ENCODE measurements around the gene PAX7. TPM values are rescaled to one million over a fixed set of nuclear protein-coding genes. Genes with fewer than 3 reads are reported as not detected.

PAX7 gene
- total and polyA plus RNA-seq, 2 experiments from 2014 or later: 0.03 TPM; not detected in 1

GRCh38 chr1:18633422-18634155 lies 2.9 kb downstream of the PAX7 start:
- H3K9me2 ChIP-seq (ENCODE audit: insufficient read depth): no peaks in the 10 kb centered on the region
- peaks cover 19% of the 10 kb centered on the region for H4K20me1 ChIP-seq (replicated peaks; ENCODE audit: insufficient read depth)
- H3F3A ChIP-seq (replicated peaks; ENCODE audit: low read depth): peaks cover 50% of the 10 kb centered on the region
- no peaks in the 10 kb centered on the region; the same call in 2 of the 3 replicates for H3K36me3 Mint-ChIP-seq (ENCODE audit: low read depth)
- no peaks in the 10 kb centered on the region for H3K79me2 ChIP-seq (replicated peaks; ENCODE audit: insufficient read depth)
- ATAC-seq (no peak), DNase-seq (ENCODE audit: low spot score) (no peak)
- peaks cover 67% of the 10 kb centered on the region for H3K4me1 Mint-ChIP-seq
- no peaks in the 10 kb centered on the region; the same call in 1 of the 2 replicates for H3K36me3 ChIP-seq (ENCODE audit: insufficient read depth)
- H3K27ac ChIP-seq (ENCODE audit: low read depth): no peak overlapping the region
- peaks cover 99% of the 10 kb centered on the region for H3K27me3 ChIP-seq (ENCODE audit: insufficient read depth)
- H3K4me3 ChIP-seq: peak overlapping the region; percentile 47
- peak overlapping the region; percentile 74; the same call in 1 of the 2 replicates for H3K4me2 ChIP-seq
- H3K27ac Mint-ChIP-seq: no peak overlapping the region
- peaks cover 56% of the 10 kb centered on the region for H3K4me1 ChIP-seq (ENCODE audit: insufficient read depth)
- H3K9me3 Mint-ChIP-seq: peaks cover 3% of the 10 kb centered on the region
- peak overlapping the region; percentile 66 for H3K4me3 Mint-ChIP-seq
- peak; percentile 88 for TF ChIP-seq EZH2 (IDR thresholded peaks at IDR 0.05; ENCODE audit: low read depth, unreplicated experiment)
- no peak for TF ChIP-seq EZH2phosphoT487 (IDR thresholded peaks at IDR 0.05; ENCODE audit: unreplicated experiment)
- H2AFZ ChIP-seq: no peak overlapping the region
- H3K27me3 Mint-ChIP-seq (ENCODE audit: insufficient read depth, low read depth, poor library complexity): peaks cover 98% of the 10 kb centered on the region

GRCh38 chr1:18634276-18634675 lies 3.6 kb downstream of the PAX7 start:
- Mint-ChIP-seq H3K9me3 (peaks cover 3% of the 10 kb centered on the region), H3K27ac (no peak overlapping the region), H3K27me3 (ENCODE audit: insufficient read depth, low read depth, poor library complexity) (peaks cover 98% of the 10 kb centered on the region), H3K4me3 (peak overlapping the region; percentile 10; the same call in 1 of the 3 replicates), H3K4me1 (peaks cover 70% of the 10 kb centered on the region), H3K36me3 (ENCODE audit: low read depth) (no peaks in the 10 kb centered on the region; the same call in 2 of the 3 replicates)
- DNase-seq (ENCODE audit: low spot score): no peak
- no peak for TF ChIP-seq STAT1 (IDR thresholded peaks at IDR 0.05; ENCODE audit: unreplicated experiment)
- peak; percentile 83 for TF ChIP-seq EZH2phosphoT487 (IDR thresholded peaks at IDR 0.05; ENCODE audit: unreplicated experiment)
- no peak for TF ChIP-seq ETS1 (IDR thresholded peaks at IDR 0.05)
- peak; percentile 34 for TF ChIP-seq EZH2 (IDR thresholded peaks at IDR 0.05; ENCODE audit: low read depth, unreplicated experiment)
- Histone ChIP-seq H3K27ac (ENCODE audit: low read depth) (no peak overlapping the region), H3F3A (replicated peaks; ENCODE audit: low read depth) (peaks cover 49% of the 10 kb centered on the region), H3K4me1 (ENCODE audit: insufficient read depth) (peaks cover 60% of the 10 kb centered on the region), H3K4me2 (no peak overlapping the region), H2AFZ (no peak overlapping the region), H3K36me3 (ENCODE audit: insufficient read depth) (no peaks in the 10 kb centered on the region; the same call in 1 of the 2 replicates), H3K27me3 (ENCODE audit: insufficient read depth) (peaks cover 99% of the 10 kb centered on the region), H3K79me2 (replicated peaks; ENCODE audit: insufficient read depth) (no peaks in the 10 kb centered on the region), H3K4me3 (no peak overlapping the region), H4K20me1 (replicated peaks; ENCODE audit: insufficient read depth) (peaks cover 26% of the 10 kb centered on the region), H3K9me2 (ENCODE audit: insufficient read depth) (no peaks in the 10 kb centered on the region)
- ATAC-seq: no peak

- H3K4me1 Mint-ChIP-seq: peaks cover 71% of the 10 kb centered on the region
- H3K27me3 Mint-ChIP-seq (ENCODE audit: insufficient read depth, low read depth, poor library complexity): peaks cover 98% of the 10 kb centered on the region
- no peak overlapping the region for H3K27ac Mint-ChIP-seq
- Histone ChIP-seq H3K4me1 (ENCODE audit: insufficient read depth) (peaks cover 59% of the 10 kb centered on the region), H3K4me2 (no peak overlapping the region), H3K79me2 (replicated peaks; ENCODE audit: insufficient read depth) (no peaks in the 10 kb centered on the region), H3F3A (replicated peaks; ENCODE audit: low read depth) (peaks cover 46% of the 10 kb centered on the region), H3K27me3 (ENCODE audit: insufficient read depth) (peaks cover 99% of the 10 kb centered on the region), H2AFZ (no peak overlapping the region), H3K36me3 (ENCODE audit: insufficient read depth) (no peaks in the 10 kb centered on the region; the same call in 1 of the 2 replicates), H4K20me1 (replicated peaks; ENCODE audit: insufficient read depth) (peaks cover 28% of the 10 kb centered on the region), H3K4me3 (no peak overlapping the region), H3K27ac (ENCODE audit: low read depth) (no peak overlapping the region), H3K9me2 (ENCODE audit: insufficient read depth) (no peaks in the 10 kb centered on the region)
- no peak for ATAC-seq
- H3K36me3 Mint-ChIP-seq (ENCODE audit: low read depth): no peaks in the 10 kb centered on the region; the same call in 2 of the 3 replicates
- H3K4me3 Mint-ChIP-seq: peak overlapping the region; percentile 66; the same call in 1 of the 3 replicates
- peaks cover 3% of the 10 kb centered on the region for H3K9me3 Mint-ChIP-seq
- no peak for DNase-seq (ENCODE audit: low spot score)
- no peak for TF ChIP-seq POLR2AphosphoS5 (IDR thresholded peaks at IDR 0.05; ENCODE audit: low read depth)
- no peak for TF ChIP-seq ZNF462 (CRISPR knock-in tag; IDR thresholded peaks at IDR 0.05)
- peak; percentile 62 for TF ChIP-seq EZH2phosphoT487 (IDR thresholded peaks at IDR 0.05; ENCODE audit: unreplicated experiment)
- TF ChIP-seq STAT1 (IDR thresholded peaks at IDR 0.05; ENCODE audit: unreplicated experiment): no peak
- TF ChIP-seq NANOG (IDR thresholded peaks at IDR 0.05; ENCODE audit: borderline replicate concordance): no peak
Measured at GRCh38 chr1:18635070-18635577, 4.5 kb downstream of the PAX7 start.
